Mesothelial cell of epicardium (in vitro differentiated cells): ENCODE measurements around the gene PLEKHA7. TPM values are rescaled to one million over a fixed set of nuclear protein-coding genes. Genes with fewer than 3 reads are reported as not detected.

Experiments
- DNase-seq, 2 experiments: peaks; one replicate each; pipeline ENCODE4 v3.0.0; 2021; ENCODE audit warnings: low spot score in 2 of 2; ENCODE audit not compliant: unreplicated experiment in 2 of 2
- H3K27ac Mint-ChIP-seq: 2 replicates; pipeline ENCODE4 v1.8.0; 2021; ENCODE audit warnings: mixed read lengths
- H3K27me3 Mint-ChIP-seq: 2 replicates; pipeline ENCODE4 v1.8.0; 2021; ENCODE audit warnings: low read depth, mixed read lengths
- H3K36me3 Mint-ChIP-seq: 2 replicates; pipeline ENCODE4 v1.8.0; 2021; ENCODE audit warnings: mixed read lengths
- H3K4me1 Mint-ChIP-seq: 2 replicates; pipeline ENCODE4 v1.8.0; 2021; ENCODE audit warnings: mixed read lengths
- H3K4me3 Mint-ChIP-seq: 2 replicates; pipeline ENCODE4 v1.8.0; 2021; ENCODE audit warnings: mild to moderate bottlenecking, moderate library complexity, mixed read lengths
- H3K9me3 Mint-ChIP-seq: 2 replicates; pipeline ENCODE4 v1.8.0; 2021; ENCODE audit warnings: mixed read lengths
- total RNA-seq: library from RNA; stranded (reverse); gene quantifications from 3 replicates; pipeline ENCODE4 v1.2.1, GENCODE V29; 2021
- TF ChIP-seq, protein P1 (sequence below): fragments of 200-600 bp; sonication (generic); IDR thresholded peaks from one replicate; pipeline ENCODE4 v1.5.0; 2021; ENCODE audit warnings: antibody characterized with exemption; ENCODE audit not compliant: unreplicated experiment

Gene PLEKHA7
- total RNA-seq, 1 donor from 2014 or later: 30.5 TPM

DNA sequence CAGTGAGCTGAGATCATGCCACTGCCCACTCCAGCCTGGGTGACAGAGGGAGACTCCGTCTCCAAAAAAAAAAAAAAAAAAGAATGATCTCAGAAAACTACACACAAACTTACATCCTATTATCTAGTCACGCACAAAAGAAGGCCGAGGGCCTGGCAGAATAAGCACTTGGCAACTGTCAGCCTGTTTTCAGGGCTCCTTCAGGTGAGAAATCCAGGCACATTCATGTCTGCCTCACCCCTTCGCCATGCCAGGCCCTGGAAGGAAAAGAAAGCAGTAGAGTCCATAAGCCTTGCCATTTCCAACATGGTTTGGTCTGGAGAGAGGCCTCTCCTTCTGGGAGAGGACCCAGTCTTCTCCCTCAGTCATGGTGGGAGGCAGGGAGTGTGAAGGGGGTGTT lies 244.8 kb downstream of the PLEKHA7 start:
- Mint-ChIP-seq H3K27ac (no peak overlapping the region), H3K4me1 (no peaks in the 10 kb centered on the region), H3K4me3 (no peak overlapping the region), H3K9me3 (no peaks in the 10 kb centered on the region), H3K36me3 (no peaks in the 10 kb centered on the region), H3K27me3 (no peaks in the 10 kb centered on the region)
- DNase-seq: no peak
- TF ChIP-seq, protein P1, sequence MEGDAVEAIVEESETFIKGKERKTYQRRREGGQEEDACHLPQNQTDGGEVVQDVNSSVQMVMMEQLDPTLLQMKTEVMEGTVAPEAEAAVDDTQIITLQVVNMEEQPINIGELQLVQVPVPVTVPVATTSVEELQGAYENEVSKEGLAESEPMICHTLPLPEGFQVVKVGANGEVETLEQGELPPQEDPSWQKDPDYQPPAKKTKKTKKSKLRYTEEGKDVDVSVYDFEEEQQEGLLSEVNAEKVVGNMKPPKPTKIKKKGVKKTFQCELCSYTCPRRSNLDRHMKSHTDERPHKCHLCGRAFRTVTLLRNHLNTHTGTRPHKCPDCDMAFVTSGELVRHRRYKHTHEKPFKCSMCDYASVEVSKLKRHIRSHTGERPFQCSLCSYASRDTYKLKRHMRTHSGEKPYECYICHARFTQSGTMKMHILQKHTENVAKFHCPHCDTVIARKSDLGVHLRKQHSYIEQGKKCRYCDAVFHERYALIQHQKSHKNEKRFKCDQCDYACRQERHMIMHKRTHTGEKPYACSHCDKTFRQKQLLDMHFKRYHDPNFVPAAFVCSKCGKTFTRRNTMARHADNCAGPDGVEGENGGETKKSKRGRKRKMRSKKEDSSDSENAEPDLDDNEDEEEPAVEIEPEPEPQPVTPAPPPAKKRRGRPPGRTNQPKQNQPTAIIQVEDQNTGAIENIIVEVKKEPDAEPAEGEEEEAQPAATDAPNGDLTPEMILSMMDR: no peak

DNA sequence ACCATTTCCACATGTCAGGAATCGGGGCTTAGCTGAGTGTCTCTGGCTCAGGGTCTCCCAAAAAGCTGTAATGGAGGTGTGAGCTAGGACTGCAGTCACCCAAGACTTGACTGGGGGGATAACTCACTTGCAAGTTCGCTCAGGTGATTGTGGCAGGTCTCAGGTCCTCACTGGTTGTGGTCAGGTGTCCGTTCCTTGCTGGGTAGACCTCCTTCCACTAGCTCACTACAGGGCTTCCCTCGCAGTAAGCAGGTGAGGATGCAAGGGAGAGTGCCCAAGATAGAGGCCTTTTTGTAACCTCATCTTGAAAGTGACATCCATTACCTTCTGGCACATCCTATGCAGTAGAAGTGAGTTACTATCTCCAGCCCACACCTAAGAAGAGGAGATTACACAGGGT lies 246.3 kb downstream of the PLEKHA7 start:
- Mint-ChIP-seq H3K4me3 (no peak overlapping the region), H3K36me3 (no peaks in the 10 kb centered on the region), H3K9me3 (no peaks in the 10 kb centered on the region), H3K4me1 (no peaks in the 10 kb centered on the region), H3K27me3 (no peaks in the 10 kb centered on the region), H3K27ac (no peak overlapping the region)
- no peak for DNase-seq
- TF ChIP-seq, protein P1: no peak

DNA sequence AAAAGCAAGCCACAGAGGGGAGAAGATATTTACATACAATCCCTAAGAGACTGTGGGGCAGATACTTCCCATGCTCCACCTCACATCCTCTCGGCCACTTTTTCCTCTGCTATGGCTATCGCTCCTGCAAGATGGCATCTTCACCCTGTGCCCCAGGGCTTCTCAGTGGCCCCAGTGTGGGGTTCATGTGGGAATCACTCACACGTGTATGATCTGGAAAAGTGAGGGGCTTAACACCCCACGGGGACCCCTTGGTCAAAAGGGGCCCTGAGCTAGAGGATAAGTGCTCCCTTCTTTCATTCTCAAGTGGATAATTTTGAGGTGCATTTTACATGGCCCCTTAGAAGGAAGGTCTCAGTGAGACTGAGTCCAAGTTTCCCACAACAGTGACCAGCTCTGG lies 247.1 kb downstream of the PLEKHA7 start:
- Mint-ChIP-seq H3K27ac (no peak overlapping the region), H3K4me1 (no peaks in the 10 kb centered on the region), H3K27me3 (no peaks in the 10 kb centered on the region), H3K4me3 (no peak overlapping the region), H3K9me3 (no peaks in the 10 kb centered on the region), H3K36me3 (no peaks in the 10 kb centered on the region)
- TF ChIP-seq, protein P1: no peak
- no peak for DNase-seq

DNA sequence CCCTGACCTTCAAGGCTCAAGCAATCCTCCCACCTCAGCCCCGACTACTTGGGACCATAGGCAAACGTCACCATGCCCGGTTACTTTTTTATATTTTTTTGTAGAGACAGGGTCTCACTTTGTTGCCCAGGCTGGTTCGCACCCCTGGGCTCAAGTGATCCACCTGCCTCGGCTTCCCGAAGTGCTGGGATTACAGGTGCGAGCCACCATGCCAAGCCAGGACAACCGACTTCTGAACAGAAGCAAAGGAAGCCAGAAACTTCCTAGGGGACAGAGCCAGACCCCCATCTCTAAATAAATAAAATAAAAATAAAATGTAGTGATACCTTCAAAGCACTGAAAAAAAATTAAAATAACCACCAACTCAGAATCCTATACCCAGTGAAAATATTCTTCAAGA lies 249.3 kb downstream of the PLEKHA7 start:
- DNase-seq: no peak
- Mint-ChIP-seq H3K27ac (no peak overlapping the region), H3K36me3 (no peaks in the 10 kb centered on the region), H3K27me3 (no peaks in the 10 kb centered on the region), H3K9me3 (no peaks in the 10 kb centered on the region), H3K4me1 (no peaks in the 10 kb centered on the region), H3K4me3 (no peak overlapping the region)
- TF ChIP-seq, protein P1: no peak

DNA sequence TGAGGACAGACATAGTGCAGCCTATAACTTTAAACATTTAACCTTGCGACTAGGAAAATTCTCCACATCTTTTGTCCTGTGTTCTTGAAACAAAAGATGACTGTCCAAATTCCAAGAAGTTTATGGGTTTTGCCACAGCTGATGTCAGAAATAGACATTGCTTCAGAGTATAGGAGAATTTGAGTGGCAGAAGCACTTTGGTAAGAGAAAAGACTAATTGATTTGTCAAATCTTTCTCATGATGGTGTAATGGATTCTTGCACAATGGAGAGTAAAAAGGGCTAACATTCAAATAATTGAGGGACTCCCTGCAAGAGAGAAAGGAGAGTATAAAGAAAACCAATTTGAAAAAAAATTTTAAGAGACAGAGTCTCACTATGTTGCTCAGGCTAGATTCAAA lies 250.5 kb downstream of the PLEKHA7 start:
- no peaks in the 10 kb centered on the region for H3K27me3 Mint-ChIP-seq
- H3K4me3 Mint-ChIP-seq: no peak overlapping the region
- no peaks in the 10 kb centered on the region for H3K9me3 Mint-ChIP-seq
- peaks cover 5% of the 10 kb centered on the region for H3K36me3 Mint-ChIP-seq
- TF ChIP-seq, protein P1: no peak
- no peak overlapping the region for H3K27ac Mint-ChIP-seq
- H3K4me1 Mint-ChIP-seq: no peaks in the 10 kb centered on the region
- no peak for DNase-seq

DNA sequence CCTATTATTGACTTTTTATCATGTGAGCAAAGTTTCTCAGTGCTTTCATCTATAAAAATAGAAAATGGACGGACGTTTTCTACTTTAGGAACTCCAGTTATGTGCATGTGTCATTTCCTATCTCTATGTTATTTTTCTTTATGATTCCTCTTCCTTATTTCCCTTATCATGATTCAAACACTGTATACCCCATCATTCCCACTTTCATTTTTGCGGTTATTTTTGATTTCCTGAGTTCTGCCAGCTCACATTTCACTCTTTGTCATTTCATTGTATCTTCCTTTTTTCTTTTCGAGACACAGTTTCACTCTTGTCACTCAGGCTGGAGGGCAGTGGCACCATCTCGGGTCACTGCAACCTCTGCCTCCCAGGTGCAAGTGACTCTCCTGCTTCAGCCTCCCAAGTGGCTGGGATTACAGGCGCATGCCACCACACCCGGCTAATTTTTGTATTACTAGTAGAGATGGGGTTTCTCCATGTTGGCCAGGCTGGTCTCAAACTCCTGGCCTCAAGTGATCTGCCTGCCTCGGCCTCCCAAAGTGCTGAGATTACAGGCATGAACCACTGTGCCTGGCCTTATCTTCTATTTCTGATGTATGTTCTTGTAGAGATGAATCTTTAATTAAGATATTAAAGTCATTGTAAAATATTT lies 254.2 kb downstream of the PLEKHA7 start:
- Mint-ChIP-seq H3K27me3 (no peaks in the 10 kb centered on the region), H3K27ac (peak overlapping the region; percentile 11), H3K4me3 (no peak overlapping the region), H3K36me3 (peaks cover 17% of the 10 kb centered on the region), H3K9me3 (no peaks in the 10 kb centered on the region), H3K4me1 (no peaks in the 10 kb centered on the region)
- no peak for DNase-seq
- TF ChIP-seq, protein P1: no peak
